ENCODE data around the gene CRAT. TPM values are rescaled to one million over a fixed set of nuclear protein-coding genes. Genes with fewer than 3 reads are reported as not detected.

CRAT gene
- total and polyA plus RNA-seq, 2 donors from 2014 or later = 32.3 to 76.8 TPM

DNA sequence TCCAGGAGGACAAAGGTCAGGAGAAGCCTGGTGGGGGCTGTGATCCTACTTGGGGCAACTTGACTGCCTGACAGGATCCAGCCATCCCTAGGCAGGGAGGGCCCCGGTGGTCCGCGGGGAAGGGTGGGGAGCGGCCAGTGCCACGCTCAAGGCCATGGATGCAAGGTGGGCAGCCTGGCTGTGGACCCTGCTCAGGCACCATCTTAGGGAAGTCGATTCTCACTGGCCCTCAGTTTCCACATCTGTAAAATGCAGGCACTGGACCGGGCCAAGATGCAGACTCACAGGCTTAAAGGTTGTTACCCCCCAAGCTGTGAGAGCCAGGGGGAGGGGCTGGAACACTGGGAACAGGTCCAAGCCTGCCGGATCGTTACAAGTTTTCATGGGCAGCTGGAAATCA is 38.4 kb downstream of the CRAT start:
- H3K4me3 ChIP-seq (ENCODE audit: low read length in 3 of 3) = no peak overlapping the region
- no peaks in the 10 kb centered on the region for H3K9me3 ChIP-seq (ENCODE audit: control insufficient read depth in 2 of 3, insufficient read depth in 1 of 3, low read length in 3 of 3)
- DNase-seq (no peak), FAIRE-seq (no peak)
- TF ChIP-seq, protein P1, sequence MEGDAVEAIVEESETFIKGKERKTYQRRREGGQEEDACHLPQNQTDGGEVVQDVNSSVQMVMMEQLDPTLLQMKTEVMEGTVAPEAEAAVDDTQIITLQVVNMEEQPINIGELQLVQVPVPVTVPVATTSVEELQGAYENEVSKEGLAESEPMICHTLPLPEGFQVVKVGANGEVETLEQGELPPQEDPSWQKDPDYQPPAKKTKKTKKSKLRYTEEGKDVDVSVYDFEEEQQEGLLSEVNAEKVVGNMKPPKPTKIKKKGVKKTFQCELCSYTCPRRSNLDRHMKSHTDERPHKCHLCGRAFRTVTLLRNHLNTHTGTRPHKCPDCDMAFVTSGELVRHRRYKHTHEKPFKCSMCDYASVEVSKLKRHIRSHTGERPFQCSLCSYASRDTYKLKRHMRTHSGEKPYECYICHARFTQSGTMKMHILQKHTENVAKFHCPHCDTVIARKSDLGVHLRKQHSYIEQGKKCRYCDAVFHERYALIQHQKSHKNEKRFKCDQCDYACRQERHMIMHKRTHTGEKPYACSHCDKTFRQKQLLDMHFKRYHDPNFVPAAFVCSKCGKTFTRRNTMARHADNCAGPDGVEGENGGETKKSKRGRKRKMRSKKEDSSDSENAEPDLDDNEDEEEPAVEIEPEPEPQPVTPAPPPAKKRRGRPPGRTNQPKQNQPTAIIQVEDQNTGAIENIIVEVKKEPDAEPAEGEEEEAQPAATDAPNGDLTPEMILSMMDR (IDR thresholded peaks at IDR 0.05; ENCODE audit: borderline replicate concordance, extremely low read depth, insufficient read depth) = no peak
- no peak overlapping the region for H3K9ac ChIP-seq (ENCODE audit: low read length in 3 of 3)
- no peaks in the 10 kb centered on the region for H3K27me3 ChIP-seq (ENCODE audit: control insufficient read depth, insufficient read depth, low read length)
- intact Hi-C loops (cut with DNase I) = no loop called here
- peaks cover 0 to 16% (median 0%) of the 10 kb centered on the region in 3 donors for H3K36me3 ChIP-seq (ENCODE audit: control insufficient read depth in 2 of 3, insufficient read depth in 3 of 3, low read length in 3 of 3)
- no peak overlapping the region for H3K27ac ChIP-seq (ENCODE audit: low read depth in 2 of 2, low read length in 2 of 2)
- peaks cover 0 to 2% (median 0%) of the 10 kb centered on the region in 3 donors for H3K4me1 ChIP-seq (ENCODE audit: control insufficient read depth in 2 of 3, insufficient read depth in 2 of 3, low read depth in 1 of 3, low read length in 3 of 3)

DNA sequence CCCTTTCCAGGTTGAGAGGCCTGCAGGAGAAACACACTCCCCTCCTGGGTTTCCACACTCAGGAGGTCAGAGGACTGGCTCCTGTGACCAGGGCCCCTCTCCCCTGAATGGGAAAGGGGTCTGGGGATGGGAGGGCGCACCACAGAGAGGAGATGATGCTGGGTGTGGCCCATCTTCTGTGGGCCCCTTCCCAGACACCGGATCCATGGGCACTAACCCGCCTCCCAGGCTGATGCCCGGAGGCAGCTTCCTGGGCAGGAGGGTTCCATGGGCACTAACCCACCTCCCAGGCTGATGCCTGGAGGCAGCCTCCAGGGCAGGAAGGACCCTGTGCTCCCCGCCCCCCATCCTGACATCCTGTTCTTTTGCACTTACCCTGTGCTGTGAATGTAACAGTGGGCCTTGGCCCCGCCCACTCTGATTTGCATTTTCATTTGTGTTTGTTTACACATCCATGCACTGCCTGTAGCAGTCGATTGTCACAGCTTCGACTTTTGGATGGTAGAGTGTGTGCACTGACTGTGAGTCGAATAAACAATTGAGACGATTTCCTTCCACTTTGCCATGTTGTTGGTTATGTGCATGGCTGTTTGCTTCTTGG is 39.0 kb downstream of the CRAT start:
- Histone ChIP-seq H3K27me3 (ENCODE audit: control insufficient read depth, insufficient read depth, low read length) (no peaks in the 10 kb centered on the region), H3K4me3 (ENCODE audit: low read length in 3 of 3) (no peak overlapping the region), H3K27ac (ENCODE audit: low read depth in 2 of 2, low read length in 2 of 2) (no peak overlapping the region), H3K9ac (ENCODE audit: low read length in 3 of 3) (no peak overlapping the region), H3K4me1 (ENCODE audit: control insufficient read depth in 2 of 3, insufficient read depth in 2 of 3, low read depth in 1 of 3, low read length in 3 of 3) (peaks cover 0 to 2% (median 0%) of the 10 kb centered on the region in 3 donors), H3K36me3 (ENCODE audit: control insufficient read depth in 2 of 3, insufficient read depth in 3 of 3, low read length in 3 of 3) (peaks cover 0 to 18% (median 0%) of the 10 kb centered on the region in 3 donors), H3K9me3 (ENCODE audit: control insufficient read depth in 2 of 3, insufficient read depth in 1 of 3, low read length in 3 of 3) (no peaks in the 10 kb centered on the region)
- FAIRE-seq = no peak
- TF ChIP-seq, protein P1 (IDR thresholded peaks at IDR 0.05; ENCODE audit: borderline replicate concordance, extremely low read depth, insufficient read depth) = no peak
- intact Hi-C loops (cut with DNase I) = no loop called here
- no peak for DNase-seq

DNA sequence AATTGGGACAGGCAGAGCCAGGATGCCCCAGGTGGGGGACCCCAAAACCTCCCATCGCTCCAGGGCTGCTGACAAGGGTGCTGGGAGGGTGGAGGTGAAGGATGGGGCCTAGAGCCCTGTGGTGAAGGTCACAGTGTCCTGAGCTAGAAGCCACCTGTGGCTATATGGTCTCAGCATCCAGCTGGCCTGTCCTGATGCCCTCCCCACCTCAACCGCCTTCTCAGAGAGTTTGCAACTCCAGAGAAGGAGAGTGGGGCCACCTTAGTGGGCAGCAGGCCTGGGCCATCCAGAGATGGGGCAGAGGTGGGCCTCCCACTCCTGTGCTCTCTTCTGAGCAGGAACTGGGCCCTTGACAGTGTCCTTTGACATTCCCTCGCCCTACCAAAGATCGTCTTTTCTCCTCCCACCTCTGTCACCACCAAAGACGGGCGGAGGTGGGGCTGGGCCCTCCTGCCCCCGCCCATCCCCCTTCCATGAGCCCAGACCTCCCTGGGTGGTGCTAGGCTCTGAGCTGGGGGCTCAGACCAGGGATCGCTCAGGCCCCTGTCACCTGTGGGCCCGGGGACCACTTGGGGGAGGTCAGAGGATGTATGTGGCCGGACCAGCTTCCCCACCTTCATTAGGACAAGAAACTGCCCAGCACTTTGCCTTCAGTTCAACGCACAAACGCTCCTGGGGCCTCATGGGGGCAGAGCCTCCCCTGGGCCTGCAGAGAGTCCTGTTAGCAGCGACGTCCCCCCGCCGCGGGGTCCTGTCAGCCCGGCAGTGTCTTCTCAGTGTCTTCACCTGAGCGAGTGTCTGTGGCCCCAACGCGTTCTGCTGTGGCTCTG is 39.7 kb downstream of the CRAT start:
- DNase-seq (no peak), FAIRE-seq (no peak)
- Histone ChIP-seq H3K36me3 (ENCODE audit: control insufficient read depth in 2 of 3, insufficient read depth in 3 of 3, low read length in 3 of 3) (peaks cover 0 to 18% (median 0%) of the 10 kb centered on the region in 3 donors), H3K9me3 (ENCODE audit: control insufficient read depth in 2 of 3, insufficient read depth in 1 of 3, low read length in 3 of 3) (no peaks in the 10 kb centered on the region), H3K27me3 (ENCODE audit: control insufficient read depth, insufficient read depth, low read length) (no peaks in the 10 kb centered on the region), H3K27ac (ENCODE audit: low read depth in 2 of 2, low read length in 2 of 2) (no peak overlapping the region), H3K9ac (ENCODE audit: low read length in 3 of 3) (no peak overlapping the region), H3K4me1 (ENCODE audit: control insufficient read depth in 2 of 3, insufficient read depth in 2 of 3, low read depth in 1 of 3, low read length in 3 of 3) (peaks cover 0 to 2% (median 0%) of the 10 kb centered on the region in 3 donors), H3K4me3 (ENCODE audit: low read length in 3 of 3) (no peak overlapping the region)
- TF ChIP-seq, protein P1 (IDR thresholded peaks at IDR 0.05; ENCODE audit: borderline replicate concordance, extremely low read depth, insufficient read depth) = no peak
- intact Hi-C loops (cut with DNase I) = no loop called here

Measured in kidney (tissue), 14 donors.